ENCODE measurements around the gene RUNX2.

DNA sequence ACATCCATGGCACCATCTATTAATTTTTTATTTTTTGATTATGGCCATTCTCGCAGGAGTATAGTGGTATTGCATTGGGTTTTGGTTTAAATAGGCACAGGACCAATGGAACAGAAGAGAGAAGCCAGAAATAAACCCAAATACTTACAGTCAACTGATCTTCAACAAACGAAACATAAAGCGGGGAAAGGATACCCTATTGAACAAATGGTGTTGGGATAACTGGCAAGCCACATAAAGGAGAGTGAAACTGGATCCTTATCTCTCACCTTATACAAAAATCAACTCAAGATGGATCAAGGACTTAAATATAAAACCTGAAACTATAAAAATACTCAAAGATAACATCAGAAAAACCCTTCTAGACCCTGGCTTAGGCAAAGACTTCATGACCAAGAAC, 25.3 kb upstream of the RUNX2 start:
- TF ChIP-seq, protein P1, sequence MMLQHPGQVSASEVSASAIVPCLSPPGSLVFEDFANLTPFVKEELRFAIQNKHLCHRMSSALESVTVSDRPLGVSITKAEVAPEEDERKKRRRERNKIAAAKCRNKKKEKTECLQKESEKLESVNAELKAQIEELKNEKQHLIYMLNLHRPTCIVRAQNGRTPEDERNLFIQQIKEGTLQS (IDR thresholded peaks at IDR 0.05; ENCODE audit: insufficient read depth, low read depth, low read length) = no peak
- no peak for TF ChIP-seq KDM1A (IDR thresholded peaks at IDR 0.05; ENCODE audit: borderline replicate concordance, low read length)
- no peak for TF ChIP-seq HDAC2 (IDR thresholded peaks at IDR 0.05; ENCODE audit: borderline replicate concordance in 1 of 2, low read depth in 2 of 2, low read length in 2 of 2)
- TF ChIP-seq, protein P2, sequence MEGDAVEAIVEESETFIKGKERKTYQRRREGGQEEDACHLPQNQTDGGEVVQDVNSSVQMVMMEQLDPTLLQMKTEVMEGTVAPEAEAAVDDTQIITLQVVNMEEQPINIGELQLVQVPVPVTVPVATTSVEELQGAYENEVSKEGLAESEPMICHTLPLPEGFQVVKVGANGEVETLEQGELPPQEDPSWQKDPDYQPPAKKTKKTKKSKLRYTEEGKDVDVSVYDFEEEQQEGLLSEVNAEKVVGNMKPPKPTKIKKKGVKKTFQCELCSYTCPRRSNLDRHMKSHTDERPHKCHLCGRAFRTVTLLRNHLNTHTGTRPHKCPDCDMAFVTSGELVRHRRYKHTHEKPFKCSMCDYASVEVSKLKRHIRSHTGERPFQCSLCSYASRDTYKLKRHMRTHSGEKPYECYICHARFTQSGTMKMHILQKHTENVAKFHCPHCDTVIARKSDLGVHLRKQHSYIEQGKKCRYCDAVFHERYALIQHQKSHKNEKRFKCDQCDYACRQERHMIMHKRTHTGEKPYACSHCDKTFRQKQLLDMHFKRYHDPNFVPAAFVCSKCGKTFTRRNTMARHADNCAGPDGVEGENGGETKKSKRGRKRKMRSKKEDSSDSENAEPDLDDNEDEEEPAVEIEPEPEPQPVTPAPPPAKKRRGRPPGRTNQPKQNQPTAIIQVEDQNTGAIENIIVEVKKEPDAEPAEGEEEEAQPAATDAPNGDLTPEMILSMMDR (IDR thresholded peaks at IDR 0.05; ENCODE audit: control extremely low read depth in 1 of 3, insufficient read depth in 1 of 3, low read depth in 1 of 3, low read length in 3 of 3) = no peak
- TF ChIP-seq TAF1 (IDR thresholded peaks at IDR 0.05; ENCODE audit: low read depth, low read length) = no peak

All from H1 (cell line).